ENCODE measurements around the gene ATF2. TPM values are rescaled to one million over a fixed set of nuclear protein-coding genes. Genes with fewer than 3 reads are reported as not detected.

Gene ATF2
- polyA plus RNA-seq, 3 donors = 17.4 to 24.0 (median 22.1) TPM

DNA sequence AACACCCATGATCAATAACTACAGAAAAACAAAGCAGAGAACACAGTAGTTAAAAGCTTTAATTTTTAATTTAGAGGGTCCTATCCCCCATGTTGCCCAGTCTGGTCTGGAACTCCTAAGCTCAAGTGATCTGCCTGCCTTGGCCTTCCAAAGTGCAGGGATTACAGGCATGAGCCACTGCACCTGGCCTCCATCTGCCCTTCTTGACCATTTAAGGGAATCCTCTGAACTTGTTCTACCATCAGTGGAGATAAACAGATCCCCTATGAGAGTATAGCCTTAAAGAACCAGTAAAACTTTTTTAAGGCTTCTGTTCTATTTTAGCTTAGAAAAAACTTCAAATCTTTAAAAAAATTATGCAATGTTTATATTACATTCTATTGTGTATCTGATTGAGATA lies 27.0 kb upstream of the ATF2 start:
- no peak overlapping the region for H3K4me3 Mint-ChIP-seq
- no peaks in the 10 kb centered on the region for H3K36me3 Mint-ChIP-seq
- no peak overlapping the region for H2AFZ ChIP-seq (ENCODE audit: insufficient read depth, low read depth, low read length, poor library complexity, severe bottlenecking)
- no peaks in the 10 kb centered on the region for H3K79me2 ChIP-seq (ENCODE audit: insufficient read depth, low read length)
- H4K20me1 ChIP-seq (ENCODE audit: insufficient read depth, low read length) = no peaks in the 10 kb centered on the region
- H3K27me3 Mint-ChIP-seq (ENCODE audit: low read depth in 3 of 3) = peaks cover 7 to 13% (median 7%) of the 10 kb centered on the region in 3 donors
- H3K27ac Mint-ChIP-seq = no peak overlapping the region
- H3K9ac ChIP-seq (ENCODE audit: insufficient read depth, low read length, poor library complexity, severe bottlenecking) = no peak overlapping the region
- TF ChIP-seq CTCF (IDR thresholded peaks at IDR 0.05) = no peak
- intact Hi-C loops (cut with micrococcal nuclease) = no loop called here
- H3K4me2 ChIP-seq (replicated peaks; ENCODE audit: extremely low read depth, low read length, poor library complexity, severe bottlenecking) = no peak overlapping the region
- no peak for DNase-seq
- H3K9me3 ChIP-seq (replicated peaks in 1 of 2; ENCODE audit: control insufficient read depth in 1 of 2, insufficient read depth in 1 of 2, low read length in 2 of 2) = no peaks in the 10 kb centered on the region
- H3K27ac ChIP-seq (ENCODE audit: low read depth in 1 of 2, low read length in 2 of 2) = no peak overlapping the region
- no peak overlapping the region for H3K4me3 ChIP-seq (replicated peaks in 1 of 3; ENCODE audit: low read depth in 2 of 3, low read length in 3 of 3)
- H3K4me1 Mint-ChIP-seq = no peaks in the 10 kb centered on the region
- H3K9me3 Mint-ChIP-seq = peaks cover 0 to 15% (median 11%) of the 10 kb centered on the region in 7 donors
- no peaks in the 10 kb centered on the region for H3K4me1 ChIP-seq (ENCODE audit: control insufficient read depth in 1 of 2, insufficient read depth in 2 of 2, low read length in 2 of 2)
- no peaks in the 10 kb centered on the region for H3K36me3 ChIP-seq (replicated peaks in 1 of 2; ENCODE audit: control insufficient read depth in 1 of 2, insufficient read depth in 2 of 2, low read length in 2 of 2)
- H3K27me3 ChIP-seq (ENCODE audit: control insufficient read depth in 2 of 2, insufficient read depth in 2 of 2, low read length in 2 of 2) = peaks cover 5 to 7% of the 10 kb centered on the region in 2 donors

- Histone ChIP-seq H3K4me2 (replicated peaks; ENCODE audit: extremely low read depth, low read length, poor library complexity, severe bottlenecking) (no peak overlapping the region), H4K20me1 (ENCODE audit: insufficient read depth, low read length) (no peaks in the 10 kb centered on the region), H3K27me3 (ENCODE audit: control insufficient read depth in 2 of 2, insufficient read depth in 2 of 2, low read length in 2 of 2) (no peaks in the 10 kb centered on the region), H3K9me3 (replicated peaks in 1 of 2; ENCODE audit: control insufficient read depth in 1 of 2, insufficient read depth in 1 of 2, low read length in 2 of 2) (no peaks in the 10 kb centered on the region), H3K27ac (ENCODE audit: low read depth in 1 of 2, low read length in 2 of 2) (no peak overlapping the region), H3K79me2 (ENCODE audit: insufficient read depth, low read length) (no peaks in the 10 kb centered on the region), H3K36me3 (replicated peaks in 1 of 2; ENCODE audit: control insufficient read depth in 1 of 2, insufficient read depth in 2 of 2, low read length in 2 of 2) (no peaks in the 10 kb centered on the region), H3K4me1 (ENCODE audit: control insufficient read depth in 1 of 2, insufficient read depth in 2 of 2, low read length in 2 of 2) (no peaks in the 10 kb centered on the region), H2AFZ (ENCODE audit: insufficient read depth, low read depth, low read length, poor library complexity, severe bottlenecking) (no peak overlapping the region), H3K4me3 (replicated peaks in 1 of 3; ENCODE audit: low read depth in 2 of 3, low read length in 3 of 3) (no peak overlapping the region), H3K9ac (ENCODE audit: insufficient read depth, low read length, poor library complexity, severe bottlenecking) (no peak overlapping the region)
- peaks cover 0 to 6% (median 6%) of the 10 kb centered on the region in 3 donors for H3K27me3 Mint-ChIP-seq (ENCODE audit: low read depth in 3 of 3)
- no peak for TF ChIP-seq CTCF (IDR thresholded peaks at IDR 0.05)
- H3K27ac Mint-ChIP-seq = no peak overlapping the region
- peaks cover 0 to 10% (median 4%) of the 10 kb centered on the region in 7 donors for H3K9me3 Mint-ChIP-seq
- no peaks in the 10 kb centered on the region for H3K36me3 Mint-ChIP-seq
- no peak overlapping the region for H3K4me3 Mint-ChIP-seq
- H3K4me1 Mint-ChIP-seq = peaks cover 4% of the 10 kb centered on the region
- DNase-seq = no peak
- intact Hi-C loops (cut with micrococcal nuclease) = no loop called here
- no CpG with 5 or more reads among the region's 1 CpG for WGBS (ENCODE audit: insufficient coverage)
These were observed 20.8 kb upstream of the ATF2 start for GRCh38 chr2:175188761-175189160.
